ENCODE measurements around the gene PKDCC. TPM values are rescaled to one million over a fixed set of nuclear protein-coding genes. Genes with fewer than 3 reads are reported as not detected.

PKDCC gene
- total and polyA plus RNA-seq, 2 of the 13 experiments (the other 11 are each of a cell fraction or from before 2014, with no cell fraction given), result 52.6 to 58.8 TPM

DNA sequence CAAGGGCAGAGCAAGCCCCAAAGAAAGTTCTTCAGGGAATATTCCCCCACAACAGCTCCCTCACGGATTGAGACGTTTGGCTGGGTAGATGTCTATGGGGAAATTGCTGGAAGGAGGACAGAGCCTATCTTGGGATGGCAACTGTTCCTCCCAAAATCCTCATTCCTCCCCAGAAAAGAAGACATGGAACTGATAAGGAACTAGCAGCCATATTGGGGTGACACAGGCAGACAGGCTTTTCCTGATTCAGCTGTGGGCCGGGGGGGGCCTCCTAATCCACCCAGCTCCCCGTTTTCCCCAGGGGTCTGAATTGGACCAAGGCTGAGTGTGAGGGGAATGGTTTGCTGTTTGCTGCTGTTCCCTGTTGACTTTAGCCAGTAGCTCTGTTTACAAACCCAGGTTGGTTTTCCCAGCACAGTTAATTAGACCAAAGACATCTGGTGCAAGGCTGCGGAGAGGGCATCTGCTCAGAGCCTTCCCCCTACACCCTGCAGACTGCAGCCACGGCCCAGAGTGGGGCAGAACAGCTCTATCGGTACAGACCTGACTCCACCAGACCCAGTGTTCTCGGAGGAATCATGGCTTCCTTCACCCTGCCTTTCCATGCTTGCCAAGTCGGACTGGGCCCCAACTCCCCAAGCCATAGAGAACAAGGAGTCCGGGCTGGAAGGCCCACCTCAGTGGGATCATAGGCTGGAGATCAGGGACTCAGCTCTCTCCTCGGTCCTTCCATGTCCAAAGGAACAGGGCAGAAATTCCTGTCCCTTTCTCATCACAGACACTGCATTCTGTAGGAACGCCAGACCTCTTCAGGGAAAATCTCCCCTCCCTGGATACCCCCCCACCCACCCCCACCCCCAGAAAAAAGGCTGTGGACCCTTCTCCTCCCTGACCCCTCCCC, 1.7 kb upstream of the PKDCC start (continued):
- TF ChIP-seq, protein P1, sequence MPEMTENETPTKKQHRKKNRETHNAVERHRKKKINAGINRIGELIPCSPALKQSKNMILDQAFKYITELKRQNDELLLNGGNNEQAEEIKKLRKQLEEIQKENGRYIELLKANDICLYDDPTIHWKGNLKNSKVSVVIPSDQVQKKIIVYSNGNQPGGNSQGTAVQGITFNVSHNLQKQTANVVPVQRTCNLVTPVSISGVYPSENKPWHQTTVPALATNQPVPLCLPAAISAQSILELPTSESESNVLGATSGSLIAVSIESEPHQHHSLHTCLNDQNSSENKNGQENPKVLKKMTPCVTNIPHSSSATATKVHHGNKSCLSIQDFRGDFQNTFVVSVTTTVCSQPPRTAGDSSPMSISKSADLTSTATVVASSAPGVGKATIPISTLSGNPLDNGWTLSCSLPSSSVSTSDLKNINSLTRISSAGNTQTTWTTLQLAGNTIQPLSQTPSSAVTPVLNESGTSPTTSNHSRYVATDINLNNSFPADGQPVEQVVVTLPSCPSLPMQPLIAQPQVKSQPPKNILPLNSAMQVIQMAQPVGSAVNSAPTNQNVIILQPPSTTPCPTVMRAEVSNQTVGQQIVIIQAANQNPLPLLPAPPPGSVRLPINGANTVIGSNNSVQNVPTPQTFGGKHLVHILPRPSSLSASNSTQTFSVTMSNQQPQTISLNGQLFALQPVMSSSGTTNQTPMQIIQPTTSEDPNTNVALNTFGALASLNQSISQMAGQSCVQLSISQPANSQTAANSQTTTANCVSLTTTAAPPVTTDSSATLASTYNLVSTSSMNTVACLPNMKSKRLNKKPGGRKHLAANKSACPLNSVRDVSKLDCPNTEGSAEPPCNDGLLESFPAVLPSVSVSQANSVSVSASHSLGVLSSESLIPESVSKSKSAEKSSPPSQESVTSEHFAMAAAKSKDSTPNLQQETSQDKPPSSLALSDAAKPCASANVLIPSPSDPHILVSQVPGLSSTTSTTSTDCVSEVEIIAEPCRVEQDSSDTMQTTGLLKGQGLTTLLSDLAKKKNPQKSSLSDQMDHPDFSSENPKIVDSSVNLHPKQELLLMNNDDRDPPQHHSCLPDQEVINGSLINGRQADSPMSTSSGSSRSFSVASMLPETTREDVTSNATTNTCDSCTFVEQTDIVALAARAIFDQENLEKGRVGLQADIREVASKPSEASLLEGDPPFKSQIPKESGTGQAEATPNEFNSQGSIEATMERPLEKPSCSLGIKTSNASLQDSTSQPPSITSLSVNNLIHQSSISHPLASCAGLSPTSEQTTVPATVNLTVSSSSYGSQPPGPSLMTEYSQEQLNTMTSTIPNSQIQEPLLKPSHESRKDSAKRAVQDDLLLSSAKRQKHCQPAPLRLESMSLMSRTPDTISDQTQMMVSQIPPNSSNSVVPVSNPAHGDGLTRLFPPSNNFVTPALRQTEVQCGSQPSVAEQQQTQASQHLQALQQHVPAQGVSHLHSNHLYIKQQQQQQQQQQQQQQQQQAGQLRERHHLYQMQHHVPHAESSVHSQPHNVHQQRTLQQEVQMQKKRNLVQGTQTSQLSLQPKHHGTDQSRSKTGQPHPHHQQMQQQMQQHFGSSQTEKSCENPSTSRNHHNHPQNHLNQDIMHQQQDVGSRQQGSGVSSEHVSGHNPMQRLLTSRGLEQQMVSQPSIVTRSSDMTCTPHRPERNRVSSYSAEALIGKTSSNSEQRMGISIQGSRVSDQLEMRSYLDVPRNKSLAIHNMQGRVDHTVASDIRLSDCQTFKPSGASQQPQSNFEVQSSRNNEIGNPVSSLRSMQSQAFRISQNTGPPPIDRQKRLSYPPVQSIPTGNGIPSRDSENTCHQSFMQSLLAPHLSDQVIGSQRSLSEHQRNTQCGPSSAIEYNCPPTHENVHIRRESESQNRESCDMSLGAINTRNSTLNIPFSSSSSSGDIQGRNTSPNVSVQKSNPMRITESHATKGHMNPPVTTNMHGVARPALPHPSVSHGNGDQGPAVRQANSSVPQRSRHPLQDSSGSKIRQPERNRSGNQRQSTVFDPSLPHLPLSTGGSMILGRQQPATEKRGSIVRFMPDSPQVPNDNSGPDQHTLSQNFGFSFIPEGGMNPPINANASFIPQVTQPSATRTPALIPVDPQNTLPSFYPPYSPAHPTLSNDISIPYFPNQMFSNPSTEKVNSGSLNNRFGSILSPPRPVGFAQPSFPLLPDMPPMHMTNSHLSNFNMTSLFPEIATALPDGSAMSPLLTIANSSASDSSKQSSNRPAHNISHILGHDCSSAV (CRISPR knock-in tag; IDR thresholded peaks at IDR 0.05; ENCODE audit: borderline replicate concordance), result 0 out of 2 replicates have a peak, but pooled peaks have one; percentile 39
- TF ChIP-seq SALL1 (CRISPR knock-in tag; IDR thresholded peaks at IDR 0.05), result peak; percentile 68
- 0 out of 2 replicates have a peak, but pooled peaks have one; percentile 20 for TF ChIP-seq MIER2 (CRISPR knock-in tag; IDR thresholded peaks at IDR 0.05)
- no peak for TF ChIP-seq SOX13 (IDR thresholded peaks at IDR 0.05)
- TF ChIP-seq SOX13 (CRISPR knock-in tag; conservative IDR thresholded peaks at IDR 0.05 in 1 of 2, IDR thresholded peaks at IDR 0.05 in 1 of 2), result peak in 1 of 2 experiments; percentile 40; a peak in 1 of 4 replicates
- no peak for TF ChIP-seq FOXC1 (CRISPR knock-in tag; IDR thresholded peaks at IDR 0.05; ENCODE audit: borderline replicate concordance)
- no peak for TF ChIP-seq ZNF891 (CRISPR knock-in tag; IDR thresholded peaks at IDR 0.05)
- no peak for TF ChIP-seq JARID2 (CRISPR knock-in tag; IDR thresholded peaks at IDR 0.05; ENCODE audit: insufficient replicate concordance)
- no peak for TF ChIP-seq ZNF260 (CRISPR knock-in tag; IDR thresholded peaks at IDR 0.05; ENCODE audit: borderline replicate concordance, low read depth)
- TF ChIP-seq ZNF674 (CRISPR knock-in tag; IDR thresholded peaks at IDR 0.05; ENCODE audit: low read depth), result 0 out of 2 replicates have a peak, but pooled peaks have one; percentile 59
- TF ChIP-seq ELF3 (CRISPR knock-in tag; IDR thresholded peaks at IDR 0.05), result peak; percentile 75; the same call in 1 of the 2 replicates
- TF ChIP-seq DR1 (CRISPR knock-in tag; IDR thresholded peaks at IDR 0.05), result no peak
- TF ChIP-seq ZNF292 (CRISPR knock-in tag; IDR thresholded peaks at IDR 0.05; ENCODE audit: borderline replicate concordance, low read depth), result peak; percentile 77
- TF ChIP-seq SETDB1 (CRISPR knock-in tag; IDR thresholded peaks at IDR 0.05; ENCODE audit: borderline replicate concordance), result no peak
- TF ChIP-seq MIER3 (CRISPR knock-in tag; IDR thresholded peaks at IDR 0.05; ENCODE audit: borderline replicate concordance), result 0 out of 2 replicates have a peak, but pooled peaks have one; percentile 33
- TF ChIP-seq, protein P2, sequence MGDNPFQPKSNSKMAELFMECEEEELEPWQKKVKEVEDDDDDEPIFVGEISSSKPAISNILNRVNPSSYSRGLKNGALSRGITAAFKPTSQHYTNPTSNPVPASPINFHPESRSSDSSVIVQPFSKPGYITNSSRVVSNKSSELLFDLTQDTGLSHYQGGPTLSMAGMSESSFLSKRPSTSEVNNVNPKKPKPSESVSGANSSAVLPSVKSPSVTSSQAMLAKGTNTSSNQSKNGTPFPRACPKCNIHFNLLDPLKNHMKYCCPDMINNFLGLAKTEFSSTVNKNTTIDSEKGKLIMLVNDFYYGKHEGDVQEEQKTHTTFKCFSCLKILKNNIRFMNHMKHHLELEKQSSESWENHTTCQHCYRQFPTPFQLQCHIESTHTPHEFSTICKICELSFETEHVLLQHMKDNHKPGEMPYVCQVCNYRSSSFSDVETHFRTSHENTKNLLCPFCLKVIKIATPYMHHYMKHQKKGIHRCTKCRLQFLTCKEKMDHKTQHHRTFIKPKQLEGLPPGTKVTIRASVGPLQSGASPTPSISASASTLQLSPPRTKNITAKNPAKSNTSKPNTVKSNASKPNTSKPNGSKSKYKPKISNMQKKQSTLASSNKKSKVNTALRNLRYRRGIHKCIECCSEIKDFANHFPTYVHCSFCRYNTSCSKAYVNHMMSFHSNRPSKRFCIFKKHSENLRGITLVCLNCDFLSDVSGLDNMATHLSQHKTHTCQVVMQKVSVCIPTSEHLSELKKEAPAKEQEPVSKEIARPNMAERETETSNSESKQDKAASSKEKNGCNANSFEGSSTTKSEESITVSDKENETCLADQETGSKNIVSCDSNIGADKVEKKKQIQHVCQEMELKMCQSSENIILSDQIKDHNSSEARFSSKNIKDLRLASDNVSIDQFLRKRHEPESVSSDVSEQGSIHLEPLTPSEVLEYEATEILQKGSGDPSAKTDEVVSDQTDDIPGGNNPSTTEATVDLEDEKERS (CRISPR knock-in tag; IDR thresholded peaks at IDR 0.05), result peak; percentile 63
- no peak for TF ChIP-seq PLRG1 (conservative IDR thresholded peaks at IDR 0.05)

Measured in HepG2 (cell line).